Stimulated activated CD4-positive, alpha-beta T cell treated with anti-CD3 and anti-CD28 coated beads, Interleukin-1b, Interleukin-23, amount 100 ng/mL, for 1 hour (primary cell): Measurements from ENCODE around the gene RGPD5.
"Not testable (repeated sequence)": the region's sequence is repeated elsewhere in the genome, so short reads cannot be mapped to it uniquely, and the experiment has no call there.

Experiments used
- DNase-seq, 2 donors: peaks; one replicate each; pipeline ENCODE4 v3.0.0-alpha.2; 2020; ENCODE audit warnings: low read depth in 2 of 2

RGPD5 gene

DNA sequence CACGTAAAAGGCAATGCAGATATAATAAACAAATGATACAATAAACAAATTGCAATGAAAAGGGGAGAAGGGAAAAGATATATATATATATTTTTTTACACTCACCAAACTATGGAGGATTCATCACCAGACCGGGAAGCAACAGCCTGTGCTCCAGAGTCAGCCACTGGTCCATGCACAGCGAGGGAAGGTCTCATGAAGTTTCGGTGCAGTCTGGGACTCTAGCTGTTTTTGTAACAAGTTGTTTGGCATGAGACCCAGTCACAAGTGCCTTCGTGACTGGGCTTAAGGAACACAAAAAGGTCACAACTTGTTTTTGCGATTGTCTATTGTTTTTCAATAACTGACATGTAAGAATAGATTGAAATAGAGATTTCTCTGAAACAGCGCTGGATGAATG is 99.6 kb downstream of the RGPD5 start:
- not testable (repeated sequence) for DNase-seq

DNA sequence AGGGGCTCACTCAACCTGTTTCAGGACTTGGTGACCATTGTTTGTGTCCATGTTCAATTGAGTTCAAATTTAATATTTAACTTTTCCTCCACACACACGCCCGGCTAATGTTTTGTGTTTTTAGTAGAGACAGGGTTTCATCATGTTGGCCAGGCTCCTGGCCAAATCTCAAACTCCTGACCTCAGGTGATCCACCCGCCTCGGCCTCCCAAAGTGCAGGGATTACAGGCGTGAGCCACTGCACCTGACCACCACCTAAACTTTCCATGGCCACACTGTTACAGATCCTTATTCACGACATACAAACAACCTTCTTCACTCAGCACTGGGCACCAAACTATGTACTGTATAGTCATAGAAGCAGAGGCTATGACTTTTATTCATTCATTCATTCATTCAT is 100.0 kb downstream of the RGPD5 start:
- DNase-seq: not testable (repeated sequence)

DNA sequence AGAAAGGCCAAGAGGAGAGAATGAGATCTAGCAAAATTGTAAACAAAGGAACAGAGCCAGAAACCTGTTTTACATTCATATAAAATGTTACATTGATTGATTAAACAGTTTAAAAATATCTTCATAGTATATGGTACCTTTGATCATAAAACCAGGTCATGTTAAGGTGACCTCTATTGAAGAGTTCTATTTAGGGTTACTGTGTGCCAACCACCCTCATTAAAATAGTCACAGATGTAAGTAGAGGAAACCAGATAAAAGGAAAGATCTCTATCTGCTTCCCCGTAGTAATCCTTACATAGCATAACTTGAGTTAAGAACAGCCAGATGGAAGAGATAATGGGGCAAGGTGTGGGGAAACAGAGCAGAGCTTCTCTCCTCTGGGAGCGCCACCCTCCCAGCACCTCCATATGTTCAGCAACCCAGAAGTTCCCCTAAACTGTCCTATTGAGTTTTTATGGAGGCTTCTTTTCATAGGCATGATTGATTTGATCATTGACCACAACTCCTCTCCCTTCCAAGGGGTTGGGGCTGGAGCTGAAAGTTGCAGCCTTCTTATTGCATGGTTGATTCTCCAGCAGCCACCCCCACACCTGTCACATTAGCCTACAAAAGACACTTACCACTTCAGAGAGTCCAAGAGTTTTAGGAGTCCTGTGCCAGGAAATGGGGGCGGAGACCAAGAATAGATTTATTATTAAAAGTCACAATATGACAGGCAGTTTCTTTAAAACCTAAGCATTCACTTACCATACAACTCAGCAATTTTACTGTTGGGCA is 101.2 kb downstream of the RGPD5 start:
- DNase-seq: not testable (repeated sequence)

DNA sequence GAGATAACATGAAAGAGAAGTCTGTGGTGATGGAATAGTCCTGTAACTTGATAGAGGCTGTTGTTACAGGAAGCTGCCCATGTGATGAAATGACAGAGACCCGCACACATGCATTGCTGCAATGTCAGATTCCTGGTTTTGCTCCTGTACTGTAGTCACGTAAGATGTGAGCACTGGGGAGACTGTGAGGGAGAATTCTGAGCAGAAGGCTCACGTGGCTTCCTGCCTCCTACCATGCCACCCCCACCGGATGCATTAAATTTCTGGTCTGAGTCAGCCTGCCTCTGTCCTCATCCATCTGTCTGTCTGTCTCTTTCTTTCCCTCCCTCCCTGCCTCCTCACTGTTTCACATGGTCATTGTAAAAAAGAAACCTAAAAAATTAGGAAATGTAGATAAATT is 102.1 kb downstream of the RGPD5 start:
- not testable (repeated sequence) for DNase-seq

DNA sequence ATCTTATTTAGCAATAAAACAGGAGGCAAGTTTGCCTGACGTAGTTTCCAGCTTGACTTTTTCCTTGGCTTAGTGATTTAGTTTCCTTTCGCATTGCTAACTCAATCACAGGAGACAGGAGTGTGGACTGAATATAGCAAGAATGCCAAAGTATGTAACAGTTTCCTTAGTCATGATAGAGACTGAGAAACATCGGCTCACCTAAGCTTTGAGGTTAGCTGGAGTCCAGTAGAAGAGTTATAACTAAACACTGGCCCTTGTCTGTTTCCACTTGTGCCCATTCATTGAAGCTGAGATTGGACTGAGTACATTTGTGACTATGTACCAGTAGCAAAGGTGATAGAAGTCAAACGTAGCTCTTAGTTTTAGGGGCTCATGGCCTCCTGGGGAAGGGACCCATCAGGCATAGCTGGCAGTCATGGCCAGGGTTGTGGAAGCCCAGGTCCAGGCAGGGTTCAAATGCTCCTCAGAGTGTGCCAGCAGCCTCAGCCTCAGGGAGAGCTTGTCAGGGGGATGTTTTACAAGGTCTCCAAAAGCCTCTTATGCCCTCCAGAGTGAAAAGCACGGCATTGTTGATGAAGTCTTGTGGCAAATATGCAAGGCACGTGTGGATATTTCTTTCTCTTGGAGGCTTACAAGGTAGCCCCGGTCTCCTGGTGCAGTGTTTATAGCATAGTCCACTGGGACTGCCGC is 103.8 kb downstream of the RGPD5 start:
- DNase-seq: not testable (repeated sequence)

DNA sequence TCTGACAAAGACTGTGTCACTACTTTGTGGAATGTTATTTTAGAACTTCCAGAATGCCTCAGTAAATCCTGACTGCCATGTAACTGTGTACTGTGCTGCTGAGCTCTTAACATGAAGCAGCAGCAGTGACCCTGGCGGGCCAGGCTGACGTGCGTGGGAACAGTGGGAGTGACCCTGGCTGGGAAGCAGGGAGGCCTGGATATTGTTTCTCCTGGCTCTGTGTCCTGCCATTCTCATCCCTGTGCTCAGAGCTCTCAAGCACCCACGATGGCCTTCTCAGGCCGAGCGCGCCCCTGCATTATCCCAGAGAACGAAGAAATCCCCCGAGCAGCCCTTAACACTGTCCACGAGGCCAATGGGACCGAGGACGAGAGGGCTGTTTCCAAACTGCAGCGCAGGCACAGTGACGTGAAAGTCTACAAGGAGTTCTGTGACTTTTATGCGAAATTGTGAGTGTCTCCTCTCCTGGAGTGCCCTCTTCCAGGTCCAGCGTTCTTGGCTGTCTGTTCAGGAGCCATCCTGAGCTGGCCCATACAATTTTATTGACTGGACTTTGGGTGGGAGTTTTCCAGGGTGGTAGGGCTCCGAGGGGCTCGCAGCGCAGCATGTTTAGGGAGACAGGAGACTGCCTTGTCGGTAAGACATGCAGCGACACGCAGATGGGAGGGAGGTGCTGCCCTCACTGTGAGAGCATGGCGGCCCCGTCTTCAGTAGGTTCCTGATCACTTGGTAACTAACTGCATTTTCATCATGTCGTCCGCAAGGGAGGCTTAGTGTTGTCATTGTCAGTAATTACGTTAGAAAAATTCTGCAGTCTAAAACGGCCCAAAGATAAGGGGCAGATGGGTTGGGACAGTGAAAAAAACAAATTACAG is 104.6 kb downstream of the RGPD5 start, which contains the start of gene LIMS3:
TSS of gene LIMS3 (plus strand) at position 227 of the 875 bp plus-strand sequence. CDS start at position 268, 41 bp downstream.
- DNase-seq: not testable (repeated sequence)

DNA sequence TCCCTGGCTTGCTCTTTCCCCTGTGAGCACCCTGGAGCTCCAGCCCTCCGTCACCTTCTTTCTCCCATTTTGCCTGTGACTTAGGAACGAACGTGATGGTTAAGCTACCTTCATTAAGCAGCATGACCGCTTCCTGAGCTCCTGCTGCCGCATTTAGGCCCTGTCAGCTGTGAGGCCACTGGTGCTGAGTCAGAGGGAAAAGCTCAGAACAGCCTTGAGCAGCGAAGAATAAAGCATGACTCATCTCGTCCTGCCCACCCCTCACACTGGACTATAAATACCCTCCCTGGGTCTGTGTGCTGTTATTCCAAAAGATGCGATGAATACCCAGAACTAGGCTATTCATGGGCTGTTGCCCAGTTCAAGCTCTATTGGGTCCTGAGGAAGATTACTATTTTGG is 111.7 kb downstream of the RGPD5 start:
- not testable (repeated sequence) for DNase-seq
